SU-DHL-6 (cell line): Measurements from ENCODE around the gene DKK2.

Source experiments
- EZH2phosphoT487 ChIP-seq: fragments of 200-600 bp; sonication (generic), shearing (Covaris generic); conservative IDR thresholded peaks from 2 replicates; pipeline ENCODE4 v1.6.1; 2018; ENCODE audit warnings: mild to moderate bottlenecking, antibody characterized with exemption, low read length, moderate library complexity, mixed read lengths
- TF ChIP-seq, protein P1 (sequence below): fragments of 200-600 bp; sonication (generic); IDR thresholded peaks from one replicate; pipeline ENCODE4 v1.5.1; 2017; ENCODE audit warnings: antibody characterized with exemption, mild to moderate bottlenecking, low read length, moderate library complexity; ENCODE audit not compliant: insufficient read depth, poor library complexity, severe bottlenecking

DNA sequence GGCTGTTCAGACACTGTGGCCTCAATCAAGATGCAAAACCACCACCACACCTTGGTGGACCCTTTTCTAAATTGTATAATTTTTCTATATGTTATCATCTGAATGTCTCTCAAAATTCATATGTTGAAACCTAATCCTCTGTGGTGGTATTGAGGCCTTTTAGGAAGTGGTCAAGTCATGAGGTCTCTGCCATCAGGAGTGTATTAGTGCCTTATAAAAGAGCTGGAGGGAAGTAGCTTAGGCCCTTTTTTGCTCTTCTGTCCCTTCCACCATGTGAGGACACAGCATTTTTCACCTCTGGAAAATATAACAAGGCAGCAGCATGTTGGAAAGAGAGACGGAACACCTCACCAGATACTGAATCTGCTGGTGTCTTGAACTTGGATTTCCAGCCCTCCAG, 30.5 kb upstream of the DKK2 start:
- TF ChIP-seq, protein P1, sequence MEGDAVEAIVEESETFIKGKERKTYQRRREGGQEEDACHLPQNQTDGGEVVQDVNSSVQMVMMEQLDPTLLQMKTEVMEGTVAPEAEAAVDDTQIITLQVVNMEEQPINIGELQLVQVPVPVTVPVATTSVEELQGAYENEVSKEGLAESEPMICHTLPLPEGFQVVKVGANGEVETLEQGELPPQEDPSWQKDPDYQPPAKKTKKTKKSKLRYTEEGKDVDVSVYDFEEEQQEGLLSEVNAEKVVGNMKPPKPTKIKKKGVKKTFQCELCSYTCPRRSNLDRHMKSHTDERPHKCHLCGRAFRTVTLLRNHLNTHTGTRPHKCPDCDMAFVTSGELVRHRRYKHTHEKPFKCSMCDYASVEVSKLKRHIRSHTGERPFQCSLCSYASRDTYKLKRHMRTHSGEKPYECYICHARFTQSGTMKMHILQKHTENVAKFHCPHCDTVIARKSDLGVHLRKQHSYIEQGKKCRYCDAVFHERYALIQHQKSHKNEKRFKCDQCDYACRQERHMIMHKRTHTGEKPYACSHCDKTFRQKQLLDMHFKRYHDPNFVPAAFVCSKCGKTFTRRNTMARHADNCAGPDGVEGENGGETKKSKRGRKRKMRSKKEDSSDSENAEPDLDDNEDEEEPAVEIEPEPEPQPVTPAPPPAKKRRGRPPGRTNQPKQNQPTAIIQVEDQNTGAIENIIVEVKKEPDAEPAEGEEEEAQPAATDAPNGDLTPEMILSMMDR: no peak
- no peak for TF ChIP-seq EZH2phosphoT487
